Calu3 (cell line): Measurements from ENCODE around the gene SLC40A1. TPM values are rescaled to one million over a fixed set of nuclear protein-coding genes. Genes with fewer than 3 reads are reported as not detected.
A peak's percentile ranks its signal among the peaks of the same experiment; 100 is the strongest.

Experiments used
- BruUV-seq: library from RNA; stranded (reverse); fragments of 400-500 nt; replicated peaks from 2 replicates; lab custom pipeline; 2021; lab: Mats Ljungman, UMichigan
- CTCF ChIA-PET: fragments of 300-600 bp; sonication (Branson Sonifier 250); formaldehyde crosslinking; loops from one replicate; lab custom pipeline; 2022; ENCODE audit warnings: antibody characterized with exemption; lab: Charles Lee
- DNase-seq: peaks from one replicate; pipeline ENCODE4 v3.0.0; 2022
- H3K27ac Mint-ChIP-seq: one replicate; pipeline ENCODE4 v1.8.0; 2022; ENCODE audit warnings: mixed read lengths; ENCODE audit not compliant: unreplicated experiment
- H3K27me3 Mint-ChIP-seq: one replicate; pipeline ENCODE4 v1.8.0; 2022; ENCODE audit warnings: mixed read lengths; ENCODE audit not compliant: unreplicated experiment
- H3K36me3 Mint-ChIP-seq: one replicate; pipeline ENCODE4 v1.8.0; 2022; ENCODE audit warnings: mild to moderate bottlenecking, moderate library complexity, mixed read lengths; ENCODE audit not compliant: insufficient read depth, unreplicated experiment
- H3K4me1 Mint-ChIP-seq: one replicate; pipeline ENCODE4 v1.8.0; 2022; ENCODE audit warnings: mild to moderate bottlenecking, low read depth, mixed read lengths; ENCODE audit not compliant: unreplicated experiment
- H3K4me3 Mint-ChIP-seq: one replicate; pipeline ENCODE4 v1.8.0; 2022; ENCODE audit warnings: mild to moderate bottlenecking, low read depth, moderate library complexity, mixed read lengths; ENCODE audit not compliant: unreplicated experiment
- H3K9me3 Mint-ChIP-seq: one replicate; pipeline ENCODE4 v1.8.0; 2022; ENCODE audit warnings: low read depth, mixed read lengths; ENCODE audit not compliant: unreplicated experiment
- intact Hi-C: fragments of 100-400 bp; cut with micrococcal nuclease; formaldehyde crosslinking; loops from one replicate; pipeline ENCODE4 v1.10.0; 2022; ENCODE audit not compliant: unreplicated experiment
- total RNA-seq: library from RNA; stranded (reverse); gene quantifications from 2 replicates; pipeline ENCODE4 v1.2.3, GENCODE V29; 2022
- TF ChIP-seq, protein P1 (sequence below): fragments of 200-600 bp; IDR thresholded peaks from one replicate; pipeline ENCODE4 v1.8.0; 2022; ENCODE audit warnings: antibody characterized with exemption; ENCODE audit not compliant: unreplicated experiment

The SLC40A1 gene
- total RNA-seq, 1 experiment from 2014 or later: 37.6 TPM

DNA sequence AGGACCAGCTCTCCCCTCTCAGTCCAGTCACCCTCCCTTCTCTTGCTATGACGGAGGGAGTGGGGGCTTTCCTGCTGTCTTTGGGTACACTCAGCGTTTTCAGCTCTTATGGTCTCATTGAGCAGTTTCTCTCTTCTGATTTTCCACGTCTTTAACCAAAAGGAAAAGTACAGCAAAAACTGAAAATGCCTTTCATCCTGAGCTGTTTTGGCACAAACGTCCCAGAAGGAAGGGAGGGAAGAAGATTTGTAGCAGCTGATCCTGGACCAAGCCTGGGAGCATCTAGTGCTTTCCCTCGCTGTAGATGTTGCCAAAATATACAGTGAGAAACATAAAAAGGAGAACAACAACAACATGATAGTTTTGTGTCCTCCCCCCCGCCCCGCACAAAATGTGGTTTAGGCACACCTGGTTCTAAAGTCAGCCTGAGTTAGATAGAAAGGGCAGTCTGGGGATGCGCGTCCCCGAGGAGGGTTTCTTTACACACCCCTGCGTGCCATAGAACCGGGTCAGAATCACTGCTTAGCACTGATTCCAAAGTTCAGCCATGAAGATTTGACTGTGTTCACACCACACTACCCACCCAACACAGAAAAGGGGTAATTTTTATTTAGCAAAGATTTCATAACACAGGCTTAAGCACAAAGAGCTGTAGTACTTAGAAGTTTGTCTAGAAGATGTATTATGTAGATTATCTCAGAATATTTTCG lies 53.4 kb downstream of the SLC40A1 start:
- Mint-ChIP-seq H3K27me3 (no peaks in the 10 kb centered on the region), H3K4me3 (no peak overlapping the region), H3K4me1 (peaks cover 16% of the 10 kb centered on the region), H3K9me3 (no peaks in the 10 kb centered on the region), H3K27ac (no peak overlapping the region), H3K36me3 (peaks cover 5% of the 10 kb centered on the region)
- intact Hi-C loops: no loop called here
- DNase-seq: no peak
- no TSS peak for BruUV-seq
- CTCF ChIA-PET: no interaction called here
- TF ChIP-seq, protein P1, sequence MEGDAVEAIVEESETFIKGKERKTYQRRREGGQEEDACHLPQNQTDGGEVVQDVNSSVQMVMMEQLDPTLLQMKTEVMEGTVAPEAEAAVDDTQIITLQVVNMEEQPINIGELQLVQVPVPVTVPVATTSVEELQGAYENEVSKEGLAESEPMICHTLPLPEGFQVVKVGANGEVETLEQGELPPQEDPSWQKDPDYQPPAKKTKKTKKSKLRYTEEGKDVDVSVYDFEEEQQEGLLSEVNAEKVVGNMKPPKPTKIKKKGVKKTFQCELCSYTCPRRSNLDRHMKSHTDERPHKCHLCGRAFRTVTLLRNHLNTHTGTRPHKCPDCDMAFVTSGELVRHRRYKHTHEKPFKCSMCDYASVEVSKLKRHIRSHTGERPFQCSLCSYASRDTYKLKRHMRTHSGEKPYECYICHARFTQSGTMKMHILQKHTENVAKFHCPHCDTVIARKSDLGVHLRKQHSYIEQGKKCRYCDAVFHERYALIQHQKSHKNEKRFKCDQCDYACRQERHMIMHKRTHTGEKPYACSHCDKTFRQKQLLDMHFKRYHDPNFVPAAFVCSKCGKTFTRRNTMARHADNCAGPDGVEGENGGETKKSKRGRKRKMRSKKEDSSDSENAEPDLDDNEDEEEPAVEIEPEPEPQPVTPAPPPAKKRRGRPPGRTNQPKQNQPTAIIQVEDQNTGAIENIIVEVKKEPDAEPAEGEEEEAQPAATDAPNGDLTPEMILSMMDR: no peak

DNA sequence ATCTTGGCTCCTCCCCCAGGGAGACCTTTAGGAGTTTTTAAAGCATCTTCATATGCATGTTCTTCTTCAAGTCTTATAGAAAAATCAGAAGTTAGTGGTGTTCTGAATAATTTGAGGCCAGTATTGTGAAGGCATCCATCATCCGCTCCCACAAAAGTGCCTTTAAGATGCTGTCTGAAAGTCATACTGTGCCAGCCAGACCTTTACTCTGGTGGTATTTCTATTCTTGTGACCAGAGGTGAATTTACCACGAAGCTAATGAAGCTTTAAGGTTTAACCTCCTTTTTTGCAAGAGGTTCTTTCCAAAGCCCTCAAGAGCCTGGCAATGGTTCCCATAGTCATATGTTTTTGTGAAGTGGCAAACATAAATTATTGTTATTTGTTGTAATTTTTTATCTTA lies 54.3 kb downstream of the SLC40A1 start:
- Mint-ChIP-seq H3K27ac (no peak overlapping the region), H3K9me3 (no peaks in the 10 kb centered on the region), H3K27me3 (no peaks in the 10 kb centered on the region), H3K4me1 (peaks cover 25% of the 10 kb centered on the region), H3K36me3 (peaks cover 5% of the 10 kb centered on the region), H3K4me3 (no peak overlapping the region)
- DNase-seq: no peak
- TF ChIP-seq, protein P1: no peak
- CTCF ChIA-PET: no interaction called here
- intact Hi-C loops: no loop called here
- BruUV-seq: no TSS peak

DNA sequence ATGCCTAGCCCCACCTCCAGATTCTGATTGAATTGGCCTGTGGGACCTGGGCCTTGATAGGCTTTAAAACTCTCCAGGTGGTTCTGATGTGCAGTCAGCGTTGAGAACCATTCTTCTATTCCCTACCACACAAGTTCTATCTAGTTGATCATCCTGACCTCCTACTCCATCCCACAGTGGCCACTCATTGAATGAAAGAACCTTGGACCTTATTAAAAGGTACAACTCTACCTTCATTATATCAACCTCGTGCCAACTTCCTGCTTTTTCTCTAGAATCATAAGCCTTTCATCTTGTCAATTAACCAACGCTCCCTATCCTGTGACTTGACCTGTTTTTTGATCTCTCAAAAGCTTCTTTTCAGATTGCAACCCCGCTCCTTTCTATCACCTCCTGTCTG lies 55.8 kb downstream of the SLC40A1 start:
- no TSS peak for BruUV-seq
- H3K9me3 Mint-ChIP-seq: no peaks in the 10 kb centered on the region
- no peaks in the 10 kb centered on the region for H3K27me3 Mint-ChIP-seq
- peaks cover 25% of the 10 kb centered on the region for H3K4me1 Mint-ChIP-seq
- peaks cover 5% of the 10 kb centered on the region for H3K36me3 Mint-ChIP-seq
- H3K27ac Mint-ChIP-seq: no peak overlapping the region
- CTCF ChIA-PET: no interaction called here
- intact Hi-C loops: loop anchor here (5.0 kb wide), 1 partner anchor 57 kb away; no protein-coding TSS in a partner anchor
- no peak for DNase-seq
- TF ChIP-seq, protein P1: no peak
- H3K4me3 Mint-ChIP-seq: no peak overlapping the region

DNA sequence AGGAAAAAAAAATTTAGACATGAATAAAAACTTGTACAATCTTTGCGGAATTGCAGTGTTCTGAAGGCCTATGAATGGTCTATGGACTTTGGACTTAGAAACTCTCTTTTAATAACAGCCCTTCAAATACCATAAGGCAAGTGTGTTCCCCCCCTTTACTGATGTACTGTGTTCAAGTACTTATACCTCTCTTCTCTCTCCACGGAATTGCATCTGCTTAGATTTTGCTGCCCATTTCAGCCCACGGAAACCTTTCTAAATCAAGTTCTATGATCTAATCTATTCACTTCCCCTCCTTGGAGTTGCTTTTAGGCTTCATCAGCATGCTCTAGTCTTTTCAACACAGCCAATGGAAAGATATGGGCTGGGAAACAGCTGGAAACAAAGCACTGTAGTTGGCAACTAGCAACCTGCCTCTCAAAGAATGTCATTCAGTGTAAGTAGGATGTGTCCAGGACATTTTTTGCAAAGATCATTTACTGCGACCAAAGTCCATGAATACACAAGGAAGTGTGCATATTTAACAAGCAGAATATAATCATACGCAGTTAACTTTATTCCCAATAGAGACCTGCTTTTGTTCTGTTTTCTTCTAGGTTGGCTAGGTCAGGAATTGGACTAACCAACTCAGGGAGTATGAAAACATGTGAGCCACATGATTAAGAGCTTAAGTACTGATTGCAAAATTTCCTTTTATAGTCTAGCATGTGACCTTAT lies 58.0 kb downstream of the SLC40A1 start:
- BruUV-seq: no TSS peak
- TF ChIP-seq, protein P1: no peak
- no peaks in the 10 kb centered on the region for H3K9me3 Mint-ChIP-seq
- H3K4me3 Mint-ChIP-seq: peak overlapping the region; percentile 35
- peaks cover 25% of the 10 kb centered on the region for H3K4me1 Mint-ChIP-seq
- H3K27ac Mint-ChIP-seq: peak overlapping the region; percentile 72
- H3K36me3 Mint-ChIP-seq: peaks cover 5% of the 10 kb centered on the region
- H3K27me3 Mint-ChIP-seq: no peaks in the 10 kb centered on the region
- intact Hi-C loops: loop anchor here (2.0 to 5.0 kb wide), 2 partner anchors 30 to 55 kb away; no protein-coding TSS in a partner anchor
- peak; percentile 35 for DNase-seq
- CTCF ChIA-PET: interaction anchor here (0.6 to 1.5 kb wide), 3 partner anchors 16 to 314 kb away, joined by 4 to 6 read pairs (median 4); no protein-coding TSS in a partner anchor
